HT1080 (cell line): ENCODE results near the gene LCE3B. TPM values are rescaled to one million over a fixed set of nuclear protein-coding genes. Genes with fewer than 3 reads are reported as not detected.
"Not testable (repeated sequence)": the region's sequence is repeated elsewhere in the genome, so short reads cannot be mapped to it uniquely, and the experiment has no call there.

Experiments
- DNase-seq: peaks from one replicate; pipeline ENCODE4 v3.0.0-alpha.2; 2015; ENCODE audit warnings: low read depth
- polyA plus RNA-seq, 2 experiments: library from polyadenylated mRNA; depleted of rRNA; stranded (reverse); fragments of >200 nt; gene quantifications; 2 replicates each; pipeline ENCODE4 v1.2.3, GENCODE V29; 2015
- total RNA-seq: library from RNA; depleted of rRNA; stranded (reverse); fragments of >200 nt; shearing (Covaris generic); gene quantifications from 2 replicates; pipeline ENCODE4 v1.2.3, GENCODE V29; 2014; rRNA removed

Gene LCE3B
- total RNA-seq: not detected in 2 replicates
- polyA plus RNA-seq (2015; cell fraction: cytosol; rRNA removed): not detected in 2 replicates
- not detected in 2 replicates for polyA plus RNA-seq (2015; cell fraction: nucleus; rRNA removed)

GRCh38 chr1:152613511-152613910 lies at the start of gene LCE3B:
Gene LCE3B (plus strand): TSS chr1:152613811. CDS start chr1:152613811, 0 bp downstream.
- no peak for DNase-seq

GRCh38 chr1:152565115-152565514 lies 48.5 kb upstream of the LCE3B start:
- no peak for DNase-seq

- no peak for DNase-seq
Measured at GRCh38 chr1:152565535-152566215, 47.9 kb upstream of the LCE3B start.

GRCh38 chr1:152566681-152567080 lies 46.9 kb upstream of the LCE3B start, which contains the start of gene LCE3E:
Gene LCE3E (minus strand): TSS chr1:152566780. CDS start chr1:152566208, 572 bp downstream.
- DNase-seq: peak; percentile 27

GRCh38 chr1:152577168-152577567 lies 36.4 kb upstream of the LCE3B start:
- peak; percentile 13 for DNase-seq

GRCh38 chr1:152579526-152579925 lies 34.1 kb upstream of the LCE3B start:
- not testable (repeated sequence) for DNase-seq

- DNase-seq: no peak
Measured at GRCh38 chr1:152580433-152580832, 33.2 kb upstream of the LCE3B start, which contains the start of gene LCE3D. Gene LCE3D (minus strand): TSS chr1:152580516. CDS start chr1:152579936, 580 bp downstream.

GRCh38 chr1:152582647-152583046 lies 31.0 kb upstream of the LCE3B start:
- peak; percentile 75 for DNase-seq

GRCh38 chr1:152585586-152585985 lies 28.0 kb upstream of the LCE3B start:
- no peak for DNase-seq

- no peak for DNase-seq
Measured at GRCh38 chr1:152596986-152597385, 16.6 kb upstream of the LCE3B start.

GRCh38 chr1:152599934-152600333 lies 13.7 kb upstream of the LCE3B start, which contains the start of gene LCE3C:
Gene LCE3C (plus strand): TSS chr1:152600234. CDS start chr1:152600732, 498 bp downstream.
- no peak for DNase-seq

- DNase-seq: no peak
Measured at GRCh38 chr1:152621993-152622392, 8.4 kb downstream of the LCE3B start.

- peak; percentile 85 for DNase-seq
Measured at GRCh38 chr1:152622803-152623202, 9.2 kb downstream of the LCE3B start, which contains the start of gene LCE3A. Gene LCE3A (minus strand): TSS chr1:152623103. CDS start chr1:152623103, 0 bp downstream.

GRCh38 chr1:152623203-152623844 lies 9.7 kb downstream of the LCE3B start:
- DNase-seq: no peak

- no peak for DNase-seq
Measured at GRCh38 chr1:152626744-152627143, 13.1 kb downstream of the LCE3B start.

- DNase-seq: no peak
Measured at GRCh38 chr1:152630596-152630995, 17.0 kb downstream of the LCE3B start.

GRCh38 chr1:152640351-152640750 lies 26.7 kb downstream of the LCE3B start:
- DNase-seq: no peak

- no peak for DNase-seq
Measured at GRCh38 chr1:152643945-152644344, 30.3 kb downstream of the LCE3B start.

- no peak for DNase-seq
Measured at GRCh38 chr1:152645146-152645545, 31.5 kb downstream of the LCE3B start.

- no peak for DNase-seq
Measured at GRCh38 chr1:152646656-152647055, 33.0 kb downstream of the LCE3B start.

- peak; percentile 75 for DNase-seq
Measured at GRCh38 chr1:152654110-152654509, 40.5 kb downstream of the LCE3B start.

GRCh38 chr1:152656459-152656858 lies 42.8 kb downstream of the LCE3B start:
- DNase-seq: no peak
